ENCODE measurements around the gene FAM168A. TPM values are rescaled to one million over a fixed set of nuclear protein-coding genes. Genes with fewer than 3 reads are reported as not detected.
"Not testable (repeated sequence)": the region's sequence is repeated elsewhere in the genome, so short reads cannot be mapped to it uniquely, and the experiment has no call there.

FAM168A gene
- total RNA-seq, 4 donors from 2014 or later = 17.7 to 40.1 (median 22.2) TPM

DNA sequence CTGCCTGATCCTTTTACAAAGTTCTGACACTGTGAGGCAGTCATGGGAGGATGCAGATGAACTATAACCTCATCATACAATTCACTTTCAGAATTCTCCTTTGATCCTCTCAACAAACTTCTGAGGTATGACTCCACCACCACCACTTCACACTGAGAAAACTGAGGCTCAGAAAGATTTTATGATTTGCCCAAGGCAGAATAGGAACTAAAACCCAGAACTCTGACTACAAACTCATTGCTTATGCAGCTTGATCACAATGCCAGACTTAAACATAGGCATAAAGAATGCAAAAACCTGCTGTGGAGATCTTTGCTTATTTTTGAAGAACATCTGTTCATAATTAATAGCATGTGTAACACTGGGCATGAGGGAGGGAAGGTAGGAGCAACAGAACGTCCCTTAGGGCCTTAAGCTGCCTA, 20.4 kb downstream of the FAM168A start:
- Histone ChIP-seq H3K4me3 (no peak overlapping the region), H3K4me1 (no peaks in the 10 kb centered on the region), H3K27me3 (no peaks in the 10 kb centered on the region), H3K27ac (no peak overlapping the region), H3K36me3 (no peaks in the 10 kb centered on the region), H3K9me3 (no peaks in the 10 kb centered on the region)
- no peak for DNase-seq (ENCODE audit: low spot score in 2 of 2)
- 51% methylated on average over 1 of the region's 1 CpG for WGBS
- TF ChIP-seq EP300 (IDR thresholded peaks at IDR 0.05) = no peak
- TF ChIP-seq, protein P1, sequence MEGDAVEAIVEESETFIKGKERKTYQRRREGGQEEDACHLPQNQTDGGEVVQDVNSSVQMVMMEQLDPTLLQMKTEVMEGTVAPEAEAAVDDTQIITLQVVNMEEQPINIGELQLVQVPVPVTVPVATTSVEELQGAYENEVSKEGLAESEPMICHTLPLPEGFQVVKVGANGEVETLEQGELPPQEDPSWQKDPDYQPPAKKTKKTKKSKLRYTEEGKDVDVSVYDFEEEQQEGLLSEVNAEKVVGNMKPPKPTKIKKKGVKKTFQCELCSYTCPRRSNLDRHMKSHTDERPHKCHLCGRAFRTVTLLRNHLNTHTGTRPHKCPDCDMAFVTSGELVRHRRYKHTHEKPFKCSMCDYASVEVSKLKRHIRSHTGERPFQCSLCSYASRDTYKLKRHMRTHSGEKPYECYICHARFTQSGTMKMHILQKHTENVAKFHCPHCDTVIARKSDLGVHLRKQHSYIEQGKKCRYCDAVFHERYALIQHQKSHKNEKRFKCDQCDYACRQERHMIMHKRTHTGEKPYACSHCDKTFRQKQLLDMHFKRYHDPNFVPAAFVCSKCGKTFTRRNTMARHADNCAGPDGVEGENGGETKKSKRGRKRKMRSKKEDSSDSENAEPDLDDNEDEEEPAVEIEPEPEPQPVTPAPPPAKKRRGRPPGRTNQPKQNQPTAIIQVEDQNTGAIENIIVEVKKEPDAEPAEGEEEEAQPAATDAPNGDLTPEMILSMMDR (IDR thresholded peaks at IDR 0.05) = no peak
- no peak for TF ChIP-seq POLR2A (IDR thresholded peaks at IDR 0.05)
- no peak for TF ChIP-seq POLR2AphosphoS5 (IDR thresholded peaks at IDR 0.05)

- no peaks in the 10 kb centered on the region for H3K27me3 ChIP-seq
- TF ChIP-seq POLR2A (IDR thresholded peaks at IDR 0.05) (no peak), EP300 (IDR thresholded peaks at IDR 0.05) (no peak), POLR2AphosphoS5 (IDR thresholded peaks at IDR 0.05) (no peak)
- TF ChIP-seq, protein P1 (IDR thresholded peaks at IDR 0.05) = no peak
Measured at GRCh38 chr11:73576185-73576614, 21.7 kb downstream of the FAM168A start.

GRCh38 chr11:73571982-73572381, 25.9 kb downstream of the FAM168A start:
- not testable (repeated sequence) for H3K36me3 ChIP-seq; DNase-seq (ENCODE audit: low spot score in 2 of 2); H3K4me1 ChIP-seq; H3K4me3 ChIP-seq; H3K27me3 ChIP-seq; H3K27ac ChIP-seq; H3K9me3 ChIP-seq
- WGBS = 96% methylated on average over 5 of the region's 30 CpGs

More at GRCh38 chr11:73576185-73576614, 21.7 kb downstream of the FAM168A start:
- H3K36me3 ChIP-seq = no peaks in the 10 kb centered on the region
- WGBS = 83% methylated on average over 4 of the region's 4 CpGs
- DNase-seq (ENCODE audit: low spot score in 2 of 2) = no peak
- no peaks in the 10 kb centered on the region for H3K4me1 ChIP-seq
- H3K27ac ChIP-seq = no peak overlapping the region
- H3K9me3 ChIP-seq = no peaks in the 10 kb centered on the region
- no peak overlapping the region for H3K4me3 ChIP-seq

GRCh38 chr11:73570415-73571114, 27.3 kb downstream of the FAM168A start:
- no peaks in the 10 kb centered on the region for H3K36me3 ChIP-seq

DNA sequence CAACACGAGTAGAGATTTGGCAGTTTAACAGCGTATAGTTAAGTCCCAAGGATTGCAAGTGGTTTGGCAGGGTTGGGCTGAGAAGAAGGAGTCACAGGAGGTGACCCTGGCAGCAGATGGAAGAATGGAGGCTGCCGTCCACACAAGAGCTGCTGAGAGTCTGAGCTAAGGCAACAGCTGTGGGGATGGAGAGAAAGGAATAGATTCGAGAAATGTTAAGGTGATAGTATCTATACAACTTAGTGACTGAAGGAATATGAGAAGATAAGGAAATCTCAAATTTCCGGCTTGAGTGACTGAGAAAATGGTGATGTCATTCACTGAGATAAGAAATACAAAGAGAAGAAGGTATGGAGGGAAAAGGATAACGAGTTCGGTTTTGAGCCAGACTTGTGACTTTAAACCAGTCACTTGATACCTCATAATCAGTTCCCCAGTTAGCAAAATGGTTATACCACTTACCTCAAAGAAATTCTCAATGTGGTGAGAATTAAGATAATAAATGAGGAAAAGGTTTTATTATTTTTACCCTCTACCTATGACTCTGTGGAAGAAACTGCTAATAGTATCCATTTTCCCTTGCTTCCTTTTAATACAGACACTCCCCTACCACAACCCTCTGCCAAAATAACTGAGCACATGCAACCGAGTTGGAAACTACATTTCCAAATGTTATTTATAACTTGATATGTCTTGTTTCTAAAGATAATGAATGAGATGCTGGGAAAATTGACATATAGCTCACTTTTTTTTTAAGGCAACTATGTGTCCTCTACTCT, 30.7 kb downstream of the FAM168A start:
- no peak for DNase-seq (ENCODE audit: low spot score in 2 of 2)
- TF ChIP-seq EP300 (IDR thresholded peaks at IDR 0.05) (no peak), POLR2AphosphoS5 (IDR thresholded peaks at IDR 0.05) (no peak), POLR2A (IDR thresholded peaks at IDR 0.05) (no peak)
- TF ChIP-seq, protein P1 (IDR thresholded peaks at IDR 0.05) = no peak
- Histone ChIP-seq H3K4me3 (no peak overlapping the region), H3K9me3 (no peaks in the 10 kb centered on the region), H3K27ac (no peak overlapping the region), H3K36me3 (no peaks in the 10 kb centered on the region), H3K4me1 (no peaks in the 10 kb centered on the region), H3K27me3 (no peaks in the 10 kb centered on the region)
- WGBS = 75% methylated on average over 8 of the region's 8 CpGs

More at GRCh38 chr11:73570415-73571114, 27.3 kb downstream of the FAM168A start:
- no peak for TF ChIP-seq EP300 (IDR thresholded peaks at IDR 0.05)
- TF ChIP-seq POLR2AphosphoS5 (IDR thresholded peaks at IDR 0.05) = no peak
- no peak for TF ChIP-seq POLR2A (IDR thresholded peaks at IDR 0.05)
- TF ChIP-seq, protein P1 (IDR thresholded peaks at IDR 0.05) = no peak
- H3K9me3 ChIP-seq = no peaks in the 10 kb centered on the region
- no peaks in the 10 kb centered on the region for H3K4me1 ChIP-seq
- no peak for DNase-seq (ENCODE audit: low spot score in 2 of 2)
- H3K27me3 ChIP-seq = no peaks in the 10 kb centered on the region
- H3K4me3 ChIP-seq = no peak overlapping the region
- 96% methylated on average over 1 of the region's 1 CpG for WGBS
- no peak overlapping the region for H3K27ac ChIP-seq
